HCT116 (cell line): ENCODE data around the gene LIG4.

Experiments used
- EZH2 ChIP-seq: fragments of 200-600 bp; sonication (generic); IDR thresholded peaks from 2 replicates; pipeline ENCODE4 v1.6.1; 2017; ENCODE audit warnings: antibody characterized with exemption, mixed run types
- EZH2phosphoT487 ChIP-seq: fragments of 200-600 bp; IDR thresholded peaks from 2 replicates; pipeline ENCODE4 v1.6.1; 2018; ENCODE audit warnings: antibody characterized with exemption, borderline replicate concordance
- JUND ChIP-seq: IDR thresholded peaks from 2 replicates; pipeline ENCODE4 v1.6.1; 2012
- POLR2A ChIP-seq: IDR thresholded peaks from 2 replicates; pipeline ENCODE4 v1.7.0; 2011; ENCODE audit warnings: borderline replicate concordance; ENCODE audit not compliant: insufficient read depth, insufficient read length; ENCODE audit errors: extremely low read depth
- SIN3A ChIP-seq: IDR thresholded peaks from 2 replicates; pipeline ENCODE4 v1.6.1; 2012; ENCODE audit warnings: low read depth
- SP1 ChIP-seq: IDR thresholded peaks from 2 replicates; pipeline ENCODE4 v1.6.1; 2012; ENCODE audit warnings: low read depth
- TCF7L2 ChIP-seq: IDR thresholded peaks from 2 replicates; pipeline ENCODE4 v1.7.0; 2011; ENCODE audit warnings: borderline replicate concordance, inconsistent platforms; ENCODE audit not compliant: insufficient read depth, insufficient read length; ENCODE audit errors: extremely low read depth
- YY1 ChIP-seq: IDR thresholded peaks from 2 replicates; pipeline ENCODE4 v1.6.1; 2011; ENCODE audit warnings: low read length, low read depth, moderate library complexity, mild to moderate bottlenecking; ENCODE audit not compliant: insufficient replicate concordance; ENCODE audit errors: extremely low read depth
- TF ChIP-seq, protein P1 (sequence below): IDR thresholded peaks from 2 replicates; pipeline ENCODE4 v1.6.1; 2012; ENCODE audit warnings: low read depth
- TF ChIP-seq, protein P2 (sequence below), 3 experiments: fragments of 200-600 bp in 1 of 3; sonication (generic) in 1 of 3; IDR thresholded peaks in 2 of 3; conservative IDR thresholded peaks in 1 of 3; 2 replicates each; pipeline ENCODE4 v1.5.1; 2012 to 2017; ENCODE audit warnings: low read depth in 2 of 3, low read length in 2 of 3, antibody characterized with exemption in 1 of 3, borderline replicate concordance in 1 of 3, control low read depth in 1 of 3, mild to moderate bottlenecking in 1 of 3, mixed read lengths in 1 of 3, mixed run types in 1 of 3, moderate library complexity in 1 of 3; ENCODE audit not compliant: insufficient read depth in 1 of 3
- TF ChIP-seq, protein P3 (sequence below): IDR thresholded peaks from 2 replicates; pipeline ENCODE4 v1.6.1; 2011; ENCODE audit warnings: mild to moderate bottlenecking, low read length, moderate library complexity; ENCODE audit not compliant: insufficient replicate concordance; ENCODE audit errors: extremely low read depth
- TF ChIP-seq, protein P4 (sequence below): IDR thresholded peaks from 2 replicates; pipeline ENCODE4 v1.6.1; 2012
- TF ChIP-seq, protein P5 (sequence below): IDR thresholded peaks from 2 replicates; pipeline ENCODE4 v1.6.1; 2012

DNA sequence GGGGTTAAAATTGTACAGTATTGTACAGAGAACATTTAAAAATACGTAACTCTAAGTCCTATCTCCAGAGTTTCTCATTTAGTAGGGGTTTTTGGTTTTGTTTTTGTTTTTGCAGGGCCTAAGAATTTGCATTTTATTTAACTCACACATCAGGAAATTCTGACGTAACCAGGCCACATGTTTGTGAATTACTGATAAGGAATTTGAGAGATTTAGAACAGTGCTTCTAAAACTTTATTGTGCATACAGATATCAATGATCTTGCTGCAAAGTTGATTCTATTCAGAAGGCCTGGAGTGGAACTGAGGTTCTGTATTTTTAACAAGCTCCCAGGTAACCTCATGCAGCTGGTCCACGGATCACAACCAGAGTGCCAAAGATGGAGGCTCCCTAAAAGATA lies 49.3 kb downstream of the LIG4 start:
- TF ChIP-seq, protein P1, sequence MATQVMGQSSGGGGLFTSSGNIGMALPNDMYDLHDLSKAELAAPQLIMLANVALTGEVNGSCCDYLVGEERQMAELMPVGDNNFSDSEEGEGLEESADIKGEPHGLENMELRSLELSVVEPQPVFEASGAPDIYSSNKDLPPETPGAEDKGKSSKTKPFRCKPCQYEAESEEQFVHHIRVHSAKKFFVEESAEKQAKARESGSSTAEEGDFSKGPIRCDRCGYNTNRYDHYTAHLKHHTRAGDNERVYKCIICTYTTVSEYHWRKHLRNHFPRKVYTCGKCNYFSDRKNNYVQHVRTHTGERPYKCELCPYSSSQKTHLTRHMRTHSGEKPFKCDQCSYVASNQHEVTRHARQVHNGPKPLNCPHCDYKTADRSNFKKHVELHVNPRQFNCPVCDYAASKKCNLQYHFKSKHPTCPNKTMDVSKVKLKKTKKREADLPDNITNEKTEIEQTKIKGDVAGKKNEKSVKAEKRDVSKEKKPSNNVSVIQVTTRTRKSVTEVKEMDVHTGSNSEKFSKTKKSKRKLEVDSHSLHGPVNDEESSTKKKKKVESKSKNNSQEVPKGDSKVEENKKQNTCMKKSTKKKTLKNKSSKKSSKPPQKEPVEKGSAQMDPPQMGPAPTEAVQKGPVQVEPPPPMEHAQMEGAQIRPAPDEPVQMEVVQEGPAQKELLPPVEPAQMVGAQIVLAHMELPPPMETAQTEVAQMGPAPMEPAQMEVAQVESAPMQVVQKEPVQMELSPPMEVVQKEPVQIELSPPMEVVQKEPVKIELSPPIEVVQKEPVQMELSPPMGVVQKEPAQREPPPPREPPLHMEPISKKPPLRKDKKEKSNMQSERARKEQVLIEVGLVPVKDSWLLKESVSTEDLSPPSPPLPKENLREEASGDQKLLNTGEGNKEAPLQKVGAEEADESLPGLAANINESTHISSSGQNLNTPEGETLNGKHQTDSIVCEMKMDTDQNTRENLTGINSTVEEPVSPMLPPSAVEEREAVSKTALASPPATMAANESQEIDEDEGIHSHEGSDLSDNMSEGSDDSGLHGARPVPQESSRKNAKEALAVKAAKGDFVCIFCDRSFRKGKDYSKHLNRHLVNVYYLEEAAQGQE: no peak
- TF ChIP-seq, protein P2, sequence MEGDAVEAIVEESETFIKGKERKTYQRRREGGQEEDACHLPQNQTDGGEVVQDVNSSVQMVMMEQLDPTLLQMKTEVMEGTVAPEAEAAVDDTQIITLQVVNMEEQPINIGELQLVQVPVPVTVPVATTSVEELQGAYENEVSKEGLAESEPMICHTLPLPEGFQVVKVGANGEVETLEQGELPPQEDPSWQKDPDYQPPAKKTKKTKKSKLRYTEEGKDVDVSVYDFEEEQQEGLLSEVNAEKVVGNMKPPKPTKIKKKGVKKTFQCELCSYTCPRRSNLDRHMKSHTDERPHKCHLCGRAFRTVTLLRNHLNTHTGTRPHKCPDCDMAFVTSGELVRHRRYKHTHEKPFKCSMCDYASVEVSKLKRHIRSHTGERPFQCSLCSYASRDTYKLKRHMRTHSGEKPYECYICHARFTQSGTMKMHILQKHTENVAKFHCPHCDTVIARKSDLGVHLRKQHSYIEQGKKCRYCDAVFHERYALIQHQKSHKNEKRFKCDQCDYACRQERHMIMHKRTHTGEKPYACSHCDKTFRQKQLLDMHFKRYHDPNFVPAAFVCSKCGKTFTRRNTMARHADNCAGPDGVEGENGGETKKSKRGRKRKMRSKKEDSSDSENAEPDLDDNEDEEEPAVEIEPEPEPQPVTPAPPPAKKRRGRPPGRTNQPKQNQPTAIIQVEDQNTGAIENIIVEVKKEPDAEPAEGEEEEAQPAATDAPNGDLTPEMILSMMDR (IDR thresholded peaks at IDR 0.05 in 2 of 3, conservative IDR thresholded peaks at IDR 0.05 in 1 of 3; ENCODE audit: borderline replicate concordance in 1 of 3, insufficient read depth in 1 of 3, low read depth in 2 of 3, low read length in 2 of 3): no peak
- TF ChIP-seq EZH2 (no peak), SP1 (no peak), JUND (no peak), POLR2A (no peak), TCF7L2 (no peak), SIN3A (no peak), YY1 (no peak), EZH2phosphoT487 (no peak)
- TF ChIP-seq, protein P3, sequence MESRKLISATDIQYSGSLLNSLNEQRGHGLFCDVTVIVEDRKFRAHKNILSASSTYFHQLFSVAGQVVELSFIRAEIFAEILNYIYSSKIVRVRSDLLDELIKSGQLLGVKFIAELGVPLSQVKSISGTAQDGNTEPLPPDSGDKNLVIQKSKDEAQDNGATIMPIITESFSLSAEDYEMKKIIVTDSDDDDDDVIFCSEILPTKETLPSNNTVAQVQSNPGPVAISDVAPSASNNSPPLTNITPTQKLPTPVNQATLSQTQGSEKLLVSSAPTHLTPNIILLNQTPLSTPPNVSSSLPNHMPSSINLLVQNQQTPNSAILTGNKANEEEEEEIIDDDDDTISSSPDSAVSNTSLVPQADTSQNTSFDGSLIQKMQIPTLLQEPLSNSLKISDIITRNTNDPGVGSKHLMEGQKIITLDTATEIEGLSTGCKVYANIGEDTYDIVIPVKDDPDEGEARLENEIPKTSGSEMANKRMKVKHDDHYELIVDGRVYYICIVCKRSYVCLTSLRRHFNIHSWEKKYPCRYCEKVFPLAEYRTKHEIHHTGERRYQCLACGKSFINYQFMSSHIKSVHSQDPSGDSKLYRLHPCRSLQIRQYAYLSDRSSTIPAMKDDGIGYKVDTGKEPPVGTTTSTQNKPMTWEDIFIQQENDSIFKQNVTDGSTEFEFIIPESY: no peak
- TF ChIP-seq, protein P4, sequence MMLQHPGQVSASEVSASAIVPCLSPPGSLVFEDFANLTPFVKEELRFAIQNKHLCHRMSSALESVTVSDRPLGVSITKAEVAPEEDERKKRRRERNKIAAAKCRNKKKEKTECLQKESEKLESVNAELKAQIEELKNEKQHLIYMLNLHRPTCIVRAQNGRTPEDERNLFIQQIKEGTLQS: no peak
- TF ChIP-seq, protein P5, sequence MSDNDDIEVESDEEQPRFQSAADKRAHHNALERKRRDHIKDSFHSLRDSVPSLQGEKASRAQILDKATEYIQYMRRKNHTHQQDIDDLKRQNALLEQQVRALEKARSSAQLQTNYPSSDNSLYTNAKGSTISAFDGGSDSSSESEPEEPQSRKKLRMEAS: no peak
